ENCODE data around the gene TRAPPC14.

GRCh38 chr7:100163006-100163531 lies 4.5 kb upstream of the TRAPPC14 start:
- no peak for TF ChIP-seq POLR2AphosphoS5 (IDR thresholded peaks at IDR 0.05; ENCODE audit: low read depth, low read length)
- no peak for TF ChIP-seq MAX (IDR thresholded peaks at IDR 0.05)
- no peak for TF ChIP-seq KDM1A (IDR thresholded peaks at IDR 0.05; ENCODE audit: borderline replicate concordance, low read length)
- no peak for TF ChIP-seq EZH2 (IDR thresholded peaks at IDR 0.05; ENCODE audit: low read depth, low read length, severe bottlenecking)
- TF ChIP-seq SP2 (IDR thresholded peaks at IDR 0.05; ENCODE audit: low read length) = no peak
- no peak for TF ChIP-seq CEBPB (IDR thresholded peaks at IDR 0.05; ENCODE audit: low read depth, low read length)
- no peak for TF ChIP-seq BRCA1 (IDR thresholded peaks at IDR 0.05; ENCODE audit: low read depth, low read length)
- TF ChIP-seq, protein P1, sequence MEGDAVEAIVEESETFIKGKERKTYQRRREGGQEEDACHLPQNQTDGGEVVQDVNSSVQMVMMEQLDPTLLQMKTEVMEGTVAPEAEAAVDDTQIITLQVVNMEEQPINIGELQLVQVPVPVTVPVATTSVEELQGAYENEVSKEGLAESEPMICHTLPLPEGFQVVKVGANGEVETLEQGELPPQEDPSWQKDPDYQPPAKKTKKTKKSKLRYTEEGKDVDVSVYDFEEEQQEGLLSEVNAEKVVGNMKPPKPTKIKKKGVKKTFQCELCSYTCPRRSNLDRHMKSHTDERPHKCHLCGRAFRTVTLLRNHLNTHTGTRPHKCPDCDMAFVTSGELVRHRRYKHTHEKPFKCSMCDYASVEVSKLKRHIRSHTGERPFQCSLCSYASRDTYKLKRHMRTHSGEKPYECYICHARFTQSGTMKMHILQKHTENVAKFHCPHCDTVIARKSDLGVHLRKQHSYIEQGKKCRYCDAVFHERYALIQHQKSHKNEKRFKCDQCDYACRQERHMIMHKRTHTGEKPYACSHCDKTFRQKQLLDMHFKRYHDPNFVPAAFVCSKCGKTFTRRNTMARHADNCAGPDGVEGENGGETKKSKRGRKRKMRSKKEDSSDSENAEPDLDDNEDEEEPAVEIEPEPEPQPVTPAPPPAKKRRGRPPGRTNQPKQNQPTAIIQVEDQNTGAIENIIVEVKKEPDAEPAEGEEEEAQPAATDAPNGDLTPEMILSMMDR (IDR thresholded peaks at IDR 0.05; ENCODE audit: control extremely low read depth in 1 of 3, insufficient read depth in 1 of 3, low read depth in 1 of 3, low read length in 3 of 3) = no peak
- no peak for TF ChIP-seq HDAC6 (IDR thresholded peaks at IDR 0.05; ENCODE audit: low read depth, low read length)
- no peak for TF ChIP-seq TCF12 (IDR thresholded peaks at IDR 0.05; ENCODE audit: low read depth, low read length)
- no peak for TF ChIP-seq SRF (IDR thresholded peaks at IDR 0.05; ENCODE audit: low read depth, low read length)

All from H1 (cell line).